ENCODE data around the gene CERKL.

CERKL gene

DNA sequence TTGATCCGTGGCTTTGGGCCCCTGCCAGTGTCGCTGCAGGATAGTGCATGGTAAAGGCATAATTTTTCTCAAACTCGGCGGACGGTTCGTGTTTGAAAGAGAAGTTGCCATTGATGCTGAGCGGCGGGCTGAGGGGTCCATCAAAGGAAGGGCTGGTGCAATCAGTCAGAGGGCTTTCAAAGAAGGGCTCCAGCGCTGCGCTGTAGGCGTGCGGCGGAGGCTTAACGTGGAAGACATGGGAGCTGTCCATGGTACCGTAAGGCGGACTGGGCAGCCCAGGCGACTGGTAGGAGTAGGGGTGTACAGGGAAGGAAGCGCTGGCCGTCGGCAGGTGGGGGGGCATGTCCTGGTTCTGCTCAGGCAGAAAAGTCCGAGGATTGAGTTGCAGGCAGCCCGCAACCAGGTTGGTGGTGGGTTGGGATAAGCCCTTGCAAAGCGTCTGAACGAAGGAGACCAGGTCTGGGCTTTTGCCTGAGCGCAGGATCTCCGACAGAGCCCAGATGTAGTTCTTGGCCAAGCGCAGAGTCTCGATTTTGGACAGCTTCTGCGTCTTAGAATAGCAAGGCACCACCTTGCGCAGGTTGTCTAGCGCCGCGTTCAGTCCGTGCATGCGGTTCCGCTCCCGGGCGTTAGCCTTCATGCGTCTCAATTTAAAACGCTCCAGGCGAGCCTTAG is 21.1 kb upstream of the CERKL start:
- no peak for DNase-seq (ENCODE audit: low read depth)

DNA sequence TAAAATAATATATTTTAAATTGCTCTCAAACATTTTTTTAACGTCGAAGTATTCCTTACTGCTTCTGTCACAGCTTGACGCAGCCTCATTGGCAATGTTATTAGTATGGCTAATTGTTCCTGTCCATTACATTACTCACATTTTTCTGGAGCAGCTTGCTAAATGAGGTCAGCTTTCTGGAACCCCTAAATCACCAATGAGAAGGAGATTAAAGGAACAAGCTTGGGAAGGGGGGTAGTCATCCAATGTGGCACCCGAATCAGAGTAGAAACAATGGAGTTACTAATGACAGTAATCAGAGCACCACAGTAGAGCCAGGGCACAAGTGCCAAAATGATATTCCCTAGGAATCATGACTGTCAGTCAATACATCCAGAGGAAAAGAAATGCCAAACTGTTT is 18.3 kb upstream of the CERKL start:
- DNase-seq (ENCODE audit: low read depth), result no peak

DNA sequence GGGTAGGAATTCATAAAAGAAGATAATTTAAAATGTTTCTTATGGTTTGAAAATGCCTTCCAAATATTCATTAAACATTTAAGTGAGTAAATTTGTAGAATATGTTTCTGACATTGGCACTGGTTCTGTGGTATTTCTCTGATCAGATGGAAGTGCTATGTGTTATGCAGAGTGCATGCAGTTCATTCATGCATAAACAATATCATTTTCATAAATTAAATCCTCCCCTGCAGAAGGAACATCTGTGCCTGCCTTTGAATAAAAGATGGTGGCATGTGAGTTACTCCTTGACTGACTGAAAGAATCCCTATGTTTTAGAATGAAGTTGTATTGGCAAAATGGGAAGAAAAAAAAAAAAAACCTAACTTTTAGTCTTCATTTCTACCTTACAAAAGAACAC is 17.6 kb upstream of the CERKL start:
- no peak for DNase-seq (ENCODE audit: low read depth)

DNA sequence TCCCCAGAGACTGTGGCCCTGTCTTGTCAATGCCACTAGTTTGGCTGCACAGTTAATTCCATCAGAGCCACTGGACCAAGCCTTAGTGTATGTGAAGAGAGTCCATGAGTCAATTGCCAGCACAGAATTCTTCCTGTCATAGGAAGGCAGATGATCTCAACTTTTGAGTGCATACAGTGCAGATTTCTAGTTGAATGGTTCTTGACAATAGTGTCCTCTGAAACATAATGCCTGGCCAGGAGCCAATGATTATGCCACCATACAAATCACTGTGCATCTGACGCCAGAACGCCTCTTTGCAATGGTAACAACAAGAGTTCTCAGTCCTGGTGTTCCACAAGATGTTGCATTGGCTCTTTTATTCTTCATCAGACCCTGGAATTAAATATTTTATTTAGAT is 16.3 kb upstream of the CERKL start:
- no peak for DNase-seq (ENCODE audit: low read depth)

DNA sequence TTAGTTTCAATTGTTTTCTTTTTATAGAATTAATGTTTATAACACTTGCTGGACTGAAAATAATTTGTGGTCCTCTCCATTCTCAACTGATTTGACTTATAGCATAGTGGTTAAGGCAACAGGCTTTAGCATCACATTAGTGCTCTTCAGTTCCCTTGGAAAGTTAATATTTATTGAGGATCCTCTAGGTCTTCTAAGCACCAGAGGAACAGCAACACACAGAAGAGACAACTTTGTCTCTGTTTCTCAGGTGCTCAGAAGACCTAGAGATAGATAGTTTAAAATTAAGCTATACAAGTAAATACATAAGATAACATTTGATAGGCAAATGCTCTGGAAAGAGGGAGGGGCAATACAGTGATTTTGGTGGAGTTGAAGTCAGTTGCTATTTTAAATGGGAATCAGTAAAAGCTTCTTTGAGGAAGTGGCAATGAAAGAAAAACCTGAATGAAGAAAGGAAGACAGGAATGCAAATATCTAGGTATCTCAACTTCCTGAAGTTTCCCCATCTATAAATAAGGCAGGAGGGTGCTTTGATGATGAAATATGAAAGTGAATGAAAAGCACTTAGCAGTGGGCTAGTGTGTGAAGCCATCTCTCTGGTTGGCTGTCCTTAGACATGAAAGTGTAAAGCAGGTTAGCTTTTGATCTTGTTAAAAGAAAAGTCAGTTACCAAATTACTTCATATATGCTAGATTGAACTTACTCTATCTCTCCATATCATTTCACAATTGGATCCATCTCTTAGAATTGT is 15.5 kb upstream of the CERKL start:
- DNase-seq (ENCODE audit: low read depth), result no peak

DNA sequence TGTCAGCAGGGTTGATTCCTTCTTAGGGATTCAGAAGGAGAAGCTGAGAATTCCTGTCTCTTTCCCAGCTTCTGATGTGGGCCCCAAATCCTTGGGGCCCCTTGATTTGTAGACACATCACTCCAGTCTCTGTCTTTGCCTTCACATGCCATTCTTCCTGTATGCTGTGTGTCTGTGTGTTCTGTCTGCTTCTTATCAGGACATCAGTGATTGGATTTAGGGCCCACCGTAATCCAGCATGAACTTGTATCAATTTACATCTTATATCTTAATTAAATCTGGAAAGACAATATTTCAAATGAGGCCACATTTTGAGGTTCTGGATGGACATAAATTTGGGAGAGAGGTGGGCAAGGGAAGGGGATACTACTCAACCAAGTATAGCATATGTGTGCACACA is 13.7 kb upstream of the CERKL start:
- no peak for DNase-seq (ENCODE audit: low read depth)

DNA sequence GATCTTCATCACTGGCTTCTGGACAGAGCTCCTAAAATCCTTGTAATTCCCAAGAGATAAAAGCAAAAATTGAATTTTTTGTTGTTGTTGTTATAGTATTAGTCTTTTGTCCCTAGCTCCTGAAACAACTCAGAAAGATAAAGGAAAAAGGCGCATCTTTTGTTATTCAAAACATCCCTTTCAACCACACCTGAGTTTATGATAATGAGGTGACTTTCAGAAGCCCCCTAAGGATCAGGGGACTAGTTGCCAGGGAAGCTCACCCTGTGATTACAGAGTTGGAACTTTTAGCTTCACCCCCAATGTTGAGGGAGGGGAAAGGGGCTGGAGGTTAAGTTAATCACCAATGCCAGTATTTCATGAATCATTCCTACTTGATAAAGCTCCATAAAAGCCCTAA is 10.3 kb upstream of the CERKL start:
- no peak for DNase-seq (ENCODE audit: low read depth)

DNA sequence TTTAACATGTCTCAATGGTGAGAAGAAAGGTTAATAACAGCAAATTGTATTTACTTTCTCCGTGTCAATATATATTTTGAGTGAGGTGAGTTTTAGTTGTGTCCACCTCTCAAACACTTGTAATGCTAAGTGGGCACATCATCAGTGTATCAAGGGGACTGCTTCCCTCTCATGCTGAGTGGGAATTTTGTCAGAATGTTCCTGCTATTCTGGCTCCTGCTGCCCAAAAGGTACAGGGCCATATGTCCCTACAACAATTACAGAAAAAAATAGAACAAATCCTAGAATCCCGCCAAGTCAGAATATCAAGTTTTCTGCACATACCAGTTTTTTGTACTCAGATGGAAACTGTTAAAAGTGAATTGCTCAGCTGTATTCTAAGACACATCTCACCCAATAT is 5.4 kb upstream of the CERKL start:
- DNase-seq (ENCODE audit: low read depth), result no peak

DNA sequence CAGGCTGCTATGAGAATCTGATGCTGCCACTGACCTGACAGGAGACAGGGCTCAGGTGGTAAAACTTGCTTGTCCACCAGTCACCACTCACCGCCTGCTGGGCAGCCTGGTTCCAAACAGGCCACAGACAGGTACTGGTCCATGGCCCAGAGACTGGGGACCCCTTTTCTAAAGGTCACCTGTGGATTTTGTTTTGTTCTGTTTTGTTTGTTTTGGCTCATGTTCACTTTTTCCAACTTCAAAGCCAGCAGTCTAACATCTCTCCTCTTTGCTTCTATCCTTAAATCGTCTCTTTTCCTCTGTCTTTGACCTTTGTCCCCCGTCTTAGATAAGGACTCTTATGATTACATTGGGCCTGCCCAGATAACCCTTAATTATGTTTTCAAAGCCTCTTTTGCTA is 3.3 kb upstream of the CERKL start:
- no peak for DNase-seq (ENCODE audit: low read depth)

DNA sequence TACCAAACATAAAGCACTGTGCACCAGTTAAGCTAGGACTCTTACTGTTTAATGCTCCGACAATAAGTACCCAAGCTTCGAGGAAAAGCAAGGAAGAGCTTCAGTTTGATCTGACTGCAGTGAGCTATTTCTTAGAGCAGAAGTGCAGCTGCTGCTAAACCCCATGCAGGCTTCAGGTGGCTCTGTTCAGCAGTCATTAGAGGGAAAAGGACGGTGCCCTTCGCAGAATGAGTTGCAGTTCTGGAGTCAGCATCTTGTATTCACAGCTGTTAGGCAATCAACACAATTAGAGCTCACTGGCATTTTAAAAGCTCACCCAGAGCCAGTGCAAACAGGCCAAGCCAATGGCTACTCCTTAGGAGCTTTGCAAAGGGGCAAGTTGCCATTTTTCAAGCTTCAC is 1.5 kb upstream of the CERKL start:
- DNase-seq (ENCODE audit: low read depth), result no peak

DNA sequence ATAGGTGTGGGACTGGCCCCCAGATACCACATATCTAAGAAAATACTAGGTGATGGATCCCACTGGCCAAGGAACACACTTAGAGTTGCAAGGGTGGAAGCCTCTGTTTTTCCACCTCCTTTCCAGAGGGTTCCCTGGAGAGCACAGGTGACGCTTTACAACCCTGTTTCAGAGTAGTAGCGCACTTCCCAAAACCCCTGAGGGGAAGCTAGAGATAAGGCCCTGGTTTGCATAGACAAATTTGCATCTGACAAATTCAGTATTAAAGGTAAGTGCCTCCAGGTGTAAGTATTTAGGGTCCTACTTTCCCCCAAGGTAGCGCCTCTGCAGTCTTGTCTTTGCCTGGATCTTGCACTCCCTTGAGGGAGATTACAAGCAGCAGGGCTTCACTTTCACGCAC is 474 bp upstream of the CERKL start:
- no peak for DNase-seq (ENCODE audit: low read depth)

DNA sequence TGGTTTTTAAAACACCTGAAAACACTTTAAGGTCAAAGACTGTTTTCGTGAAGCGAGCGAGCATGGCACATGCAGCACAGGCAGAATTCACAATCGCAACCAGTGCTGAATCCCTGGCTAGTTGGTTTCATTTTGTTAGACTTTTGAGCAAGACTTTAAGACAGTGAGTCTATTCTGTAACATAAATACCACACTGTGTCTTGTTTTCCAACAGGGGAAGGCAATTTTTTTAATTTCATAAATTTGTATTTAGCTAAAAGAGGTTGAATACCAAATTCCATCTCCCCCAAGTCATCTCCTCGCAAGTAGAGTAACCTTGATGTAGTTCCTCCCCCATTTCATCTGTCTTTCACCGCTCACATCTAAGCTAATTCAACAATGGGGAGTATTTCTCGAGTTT is 1.4 kb downstream of the CERKL start:
- DNase-seq (ENCODE audit: low read depth), result no peak

DNA sequence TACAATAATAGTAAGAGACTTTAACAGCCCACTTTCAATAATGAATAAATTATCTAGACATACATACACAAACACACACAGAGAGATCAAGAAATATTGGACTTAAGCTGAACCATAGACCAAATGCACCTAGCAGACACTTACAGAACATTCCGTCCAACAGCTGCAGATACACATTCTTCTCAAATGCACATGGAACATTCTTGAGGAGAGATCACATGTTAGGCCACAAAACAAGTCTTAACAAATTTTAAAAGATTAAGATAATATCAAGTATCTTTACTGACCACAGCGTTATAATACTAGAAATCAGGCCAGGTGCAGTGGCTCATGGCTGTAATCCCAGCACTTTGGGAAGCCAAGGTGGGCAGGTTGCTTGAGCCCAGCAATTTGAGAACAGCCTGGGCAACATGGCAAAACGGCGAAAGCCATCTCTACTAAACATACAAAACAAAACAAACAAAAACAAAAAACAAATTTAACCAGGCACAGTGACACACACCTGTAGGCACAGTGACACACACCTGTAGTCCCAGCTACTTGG is 7.4 kb downstream of the CERKL start:
- no peak for DNase-seq (ENCODE audit: low read depth)

DNA sequence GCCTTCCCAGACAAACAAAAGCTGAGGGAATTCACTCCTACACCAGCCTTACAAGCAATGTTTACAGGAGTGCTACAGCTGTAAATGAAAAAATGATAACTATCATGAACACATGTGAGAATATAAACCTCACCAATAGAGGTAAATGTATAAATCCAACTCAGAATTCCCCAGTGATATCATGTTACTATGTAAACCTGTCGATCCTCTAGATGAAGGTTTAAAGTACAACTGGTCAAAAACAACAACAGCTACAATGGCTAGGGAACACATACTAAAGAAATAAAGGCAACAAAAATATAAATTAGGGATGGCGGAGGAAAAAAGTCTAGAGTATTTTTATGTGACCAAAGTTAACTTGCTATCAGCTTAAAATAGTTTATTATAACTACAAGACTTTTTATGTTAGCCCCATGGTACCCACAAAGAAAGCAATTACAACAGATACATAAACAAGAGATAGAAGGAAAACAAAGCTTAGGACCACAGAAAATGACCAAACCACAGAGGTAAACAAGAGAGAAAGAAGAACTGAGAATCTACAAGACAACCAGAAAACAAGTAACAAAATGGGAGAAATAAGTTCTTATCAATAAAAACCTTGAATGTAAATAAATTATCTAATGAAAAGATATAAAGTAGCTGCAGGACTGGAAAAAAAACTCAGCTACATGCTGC is 8.3 kb downstream of the CERKL start:
- no peak for DNase-seq (ENCODE audit: low read depth)

DNA sequence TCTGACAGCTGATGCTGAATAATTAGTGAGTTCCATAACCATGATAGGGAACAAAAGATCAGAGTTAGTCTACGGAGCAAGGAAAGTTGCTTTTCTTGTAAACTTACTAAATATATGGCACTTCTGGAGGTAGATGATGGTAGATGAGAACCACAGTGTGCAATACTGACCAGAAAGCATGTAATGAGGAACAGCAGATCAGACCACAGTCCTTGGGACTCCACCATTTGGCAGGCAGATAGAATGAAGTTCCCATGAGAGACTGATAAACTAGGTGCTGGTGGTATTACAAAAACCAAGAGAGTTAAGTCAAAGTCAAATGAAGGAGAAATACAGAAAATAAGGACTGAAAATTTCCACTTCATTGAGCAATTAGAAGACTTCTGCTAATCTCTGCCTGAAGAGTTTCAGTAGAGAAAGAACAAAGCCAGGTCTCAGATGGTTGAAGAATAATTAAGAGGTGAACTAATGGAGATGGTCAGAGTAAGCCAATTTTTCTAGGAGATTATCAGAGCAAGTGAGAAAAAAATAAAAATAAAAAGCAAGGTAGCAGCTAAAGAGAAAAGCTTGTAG is 10.4 kb downstream of the CERKL start:
- no peak for DNase-seq (ENCODE audit: low read depth)

DNA sequence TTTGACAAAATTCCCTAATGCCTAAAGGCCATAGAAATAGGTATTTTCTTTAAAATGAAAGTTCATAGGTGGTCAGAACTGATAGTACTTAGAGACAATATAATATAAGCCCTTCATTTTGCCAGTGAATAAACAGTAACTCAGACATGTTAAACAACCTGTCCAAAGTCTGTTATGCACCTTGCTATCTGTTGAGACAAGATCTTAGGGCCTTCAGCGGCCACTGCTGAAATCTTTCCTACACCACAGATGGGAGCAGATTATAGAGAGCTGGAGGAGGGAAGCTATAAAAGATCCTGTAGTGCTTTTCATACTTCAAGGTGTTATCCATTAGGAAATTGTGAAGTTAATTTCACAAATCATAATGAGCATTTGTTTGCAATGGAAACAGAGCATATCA is 13.8 kb downstream of the CERKL start:
- DNase-seq (ENCODE audit: low read depth), result no peak

DNA sequence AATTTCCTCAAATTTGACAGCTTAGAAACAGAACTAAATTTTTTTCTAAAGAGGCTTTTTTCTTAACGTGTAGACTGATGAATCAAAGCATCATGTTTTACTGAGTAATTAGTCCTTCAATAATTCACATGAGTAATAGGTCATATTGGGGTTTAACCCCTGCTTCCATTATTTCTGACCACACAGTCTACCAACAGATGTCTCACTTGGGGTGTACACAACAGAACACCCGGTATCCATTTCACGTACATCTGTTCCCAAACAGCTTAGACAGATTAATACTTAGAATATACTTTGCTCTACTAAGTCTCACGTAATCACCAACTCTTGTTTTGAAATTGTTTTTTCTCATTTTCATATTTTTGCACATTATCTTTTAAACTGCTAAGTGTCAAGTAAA is 14.8 kb downstream of the CERKL start:
- no peak for DNase-seq (ENCODE audit: low read depth)

DNA sequence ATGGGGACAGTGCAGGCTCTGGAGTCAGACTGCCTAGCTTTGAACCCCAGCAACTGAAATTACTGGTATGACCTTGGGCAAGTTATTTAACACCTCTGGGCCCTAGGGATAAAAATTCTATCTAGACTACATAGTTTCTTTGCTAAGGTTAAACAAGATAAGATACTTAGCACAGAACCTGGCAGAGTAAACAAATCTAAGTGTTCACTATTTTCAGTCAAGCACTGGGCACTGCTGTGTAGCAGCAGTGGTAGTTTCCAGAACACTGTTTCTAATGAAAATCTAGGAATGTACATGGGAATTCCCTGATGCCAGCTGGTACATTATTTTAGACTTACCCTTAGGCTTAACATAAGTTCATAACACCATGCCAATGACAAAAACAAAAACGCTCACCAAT is 17.2 kb downstream of the CERKL start:
- DNase-seq (ENCODE audit: low read depth), result no peak

DNA sequence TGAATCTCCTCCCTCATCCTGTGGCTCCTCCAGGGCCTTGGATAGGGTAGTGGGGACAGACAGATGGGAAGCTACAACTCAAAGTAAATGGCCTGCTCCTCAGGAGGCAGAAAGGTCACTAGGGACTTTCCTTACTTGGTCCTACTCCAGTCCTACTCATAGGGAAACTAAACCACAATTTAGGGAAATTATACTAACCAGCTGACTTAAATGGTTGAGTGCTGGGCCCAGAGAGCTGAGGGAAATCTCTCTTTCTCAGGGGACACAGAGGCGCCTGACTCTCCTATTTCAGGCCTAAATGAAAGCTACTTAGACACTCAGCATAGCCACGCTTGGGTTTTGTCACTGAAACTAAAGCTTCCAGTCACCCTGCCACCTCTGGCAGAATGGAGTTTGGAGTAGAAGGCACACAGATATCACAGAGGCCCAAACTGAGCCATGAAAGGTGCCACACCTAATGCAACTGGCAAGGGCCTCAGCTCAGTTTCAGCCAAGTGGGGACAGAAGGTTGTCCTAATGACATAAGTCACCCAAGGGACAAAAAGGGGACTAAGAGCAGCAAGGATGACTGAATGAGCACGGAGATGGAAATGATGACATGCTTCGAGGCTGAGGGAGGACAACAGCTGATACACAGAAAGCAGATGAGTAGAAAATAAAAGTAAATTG is 24.0 kb downstream of the CERKL start:
- no peak for DNase-seq (ENCODE audit: low read depth)

DNA sequence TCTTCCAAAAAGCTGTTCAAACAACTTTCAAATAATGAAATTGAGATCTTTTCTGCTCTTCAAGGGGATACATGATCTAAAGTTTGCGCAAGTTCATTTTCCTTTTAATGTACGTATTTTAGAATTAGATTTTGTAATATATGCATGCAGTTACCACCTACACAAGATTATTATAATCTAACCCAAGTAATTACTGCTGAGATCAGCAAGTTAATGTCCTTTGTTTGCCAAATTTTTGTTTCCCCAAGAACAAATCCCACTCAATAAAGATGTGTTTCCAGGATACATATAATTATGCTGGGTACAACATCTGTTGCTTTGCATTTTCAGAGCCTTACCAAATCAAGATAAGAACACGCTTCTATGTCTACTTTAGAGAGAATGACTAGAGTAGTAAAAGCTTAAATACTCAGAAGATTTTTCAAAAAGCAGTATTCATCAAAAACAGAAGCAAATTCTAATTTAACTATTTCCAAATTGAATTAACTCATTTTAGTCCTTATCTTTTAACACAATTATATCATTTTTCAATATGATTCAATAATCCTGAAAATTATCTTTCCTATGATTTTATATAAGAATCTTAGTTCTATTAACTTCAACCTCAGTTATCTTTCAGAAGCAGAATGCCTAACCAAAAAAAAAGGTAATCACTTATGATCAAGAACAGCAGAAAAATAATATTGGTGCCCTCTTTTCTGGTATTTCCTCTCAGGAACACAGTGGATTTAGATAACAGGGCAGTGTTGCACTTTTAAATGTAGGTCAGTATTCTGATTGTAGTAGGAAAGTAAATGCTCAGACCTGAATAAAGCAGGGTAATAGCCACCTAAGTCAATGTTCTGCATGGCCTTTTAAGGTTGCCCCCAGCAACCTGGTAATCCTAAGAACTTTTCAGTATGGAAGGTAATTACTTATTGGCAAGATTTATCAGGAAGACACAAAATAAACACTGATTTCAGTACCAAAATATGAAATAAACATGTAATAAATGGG is 28.0 kb downstream of the CERKL start:
- DNase-seq (ENCODE audit: low read depth), result no peak

DNA sequence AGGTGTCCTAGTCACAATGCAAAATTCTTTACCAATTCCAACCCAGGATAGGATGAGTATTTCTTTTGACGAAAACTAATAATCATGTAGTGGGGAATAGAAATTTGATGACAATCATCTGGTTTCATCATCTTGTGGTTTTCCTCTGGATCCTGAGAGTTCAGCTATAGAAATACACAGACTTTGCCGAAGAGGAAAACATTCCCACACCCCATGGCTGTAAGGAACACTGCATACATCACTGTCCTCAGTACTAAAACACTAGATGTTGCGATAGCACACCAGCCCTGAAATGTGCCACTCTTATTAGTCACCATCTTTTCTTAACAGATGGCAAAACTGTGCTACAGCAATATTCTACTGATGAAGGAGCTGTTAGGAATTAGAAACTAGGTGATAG is 29.4 kb downstream of the CERKL start:
- no peak for DNase-seq (ENCODE audit: low read depth)
